Mesenchymal stem cell (in vitro differentiated cells and primary cell): ENCODE data around the gene GFAP.
A peak's percentile ranks its signal among the peaks of the same experiment; 100 is the strongest.

Experiments
- DNase-seq: peaks from one replicate; pipeline ENCODE4 v3.0.0-alpha.2; 2013
- H2AFZ ChIP-seq: one replicate; pipeline ENCODE4 v1.6.1; 2013; ENCODE audit warnings: low read depth, mild to moderate bottlenecking, control low read depth, inconsistent platforms, low read length, moderate library complexity
- H2AK5ac ChIP-seq: 2 replicates; pipeline ENCODE4 v1.6.1; 2013; ENCODE audit warnings: low read length, moderate library complexity, mild to moderate bottlenecking, inconsistent platforms; ENCODE audit not compliant: severe bottlenecking
- H2BK120ac ChIP-seq: one replicate; pipeline ENCODE4 v1.6.1; 2013; ENCODE audit warnings: low read depth, mild to moderate bottlenecking, inconsistent platforms, low read length, moderate library complexity
- H2BK12ac ChIP-seq, 2 experiments: one replicate each; pipeline ENCODE4 v1.6.1; 2013; ENCODE audit warnings: inconsistent platforms in 2 of 2, low read length in 2 of 2, mild to moderate bottlenecking in 2 of 2, moderate library complexity in 2 of 2, control low read depth in 1 of 2
- H2BK15ac ChIP-seq: one replicate; pipeline ENCODE4 v1.6.1; 2013; ENCODE audit warnings: mild to moderate bottlenecking, low read depth, inconsistent platforms; ENCODE audit not compliant: poor library complexity, severe bottlenecking
- H2BK5ac ChIP-seq: 2 replicates; pipeline ENCODE4 v1.6.1; 2013; ENCODE audit warnings: low read depth, mild to moderate bottlenecking, low read length, control low read depth, inconsistent platforms; ENCODE audit not compliant: poor library complexity, severe bottlenecking
- H3K14ac ChIP-seq, 2 experiments: one replicate each; pipeline ENCODE4 v1.6.1; 2013; ENCODE audit warnings: inconsistent platforms in 2 of 2, low read length in 2 of 2, control low read depth in 1 of 2, mild to moderate bottlenecking in 1 of 2, moderate library complexity in 1 of 2
- H3K18ac ChIP-seq, 2 experiments: one replicate each; pipeline ENCODE4 v1.6.1; 2013; ENCODE audit warnings: inconsistent platforms in 2 of 2, low read length in 2 of 2, control low read depth in 1 of 2, low read depth in 1 of 2, mild to moderate bottlenecking in 1 of 2
- H3K23ac ChIP-seq, 2 experiments: one replicate each; pipeline ENCODE4 v1.6.1; 2013; ENCODE audit warnings: inconsistent platforms in 2 of 2, low read length in 2 of 2, mild to moderate bottlenecking in 2 of 2, moderate library complexity in 2 of 2, control low read depth in 1 of 2
- H3K27ac ChIP-seq: 2 replicates; pipeline ENCODE4 v1.5.1; 2013; ENCODE audit warnings: mild to moderate bottlenecking, moderate library complexity, low read length, control low read depth, inconsistent platforms; ENCODE audit not compliant: poor library complexity, severe bottlenecking
- H3K27me3 ChIP-seq, 2 experiments: 2 replicates each; pipeline versions ENCODE4 v1.6.1 to v1.7.0; 2013; ENCODE audit warnings: low read length in 2 of 2, mild to moderate bottlenecking in 2 of 2, moderate library complexity in 2 of 2, control low read depth in 1 of 2, inconsistent platforms in 1 of 2; ENCODE audit not compliant: control insufficient read depth in 1 of 2, insufficient read depth in 1 of 2
- H3K36me3 ChIP-seq, 2 experiments: 2 replicates each; pipeline versions ENCODE4 v1.6.1 to v1.7.0; 2013; ENCODE audit warnings: low read length in 2 of 2, control low read depth in 1 of 2, inconsistent platforms in 1 of 2, low read depth in 1 of 2, mild to moderate bottlenecking in 1 of 2; ENCODE audit not compliant: insufficient read depth in 2 of 2, control insufficient read depth in 1 of 2
- H3K4ac ChIP-seq, 2 experiments: one replicate each; pipeline ENCODE4 v1.6.1; 2013; ENCODE audit warnings: inconsistent platforms in 2 of 2, low read length in 2 of 2, mild to moderate bottlenecking in 2 of 2, moderate library complexity in 2 of 2, control low read depth in 1 of 2, low read depth in 1 of 2
- H3K4me1 ChIP-seq: 2 replicates; pipeline ENCODE4 v1.6.1; 2013; ENCODE audit warnings: low read depth, low read length, control low read depth; ENCODE audit not compliant: control insufficient read depth, insufficient read depth
- H3K4me2 ChIP-seq: 2 replicates; pipeline ENCODE4 v1.6.1; 2013; ENCODE audit warnings: low read length, mild to moderate bottlenecking, inconsistent platforms; ENCODE audit not compliant: poor library complexity, severe bottlenecking
- H3K4me3 ChIP-seq, 2 experiments: 2 replicates each; pipeline versions ENCODE4 v1.5.1 to v1.7.0; 2013; ENCODE audit warnings: low read length in 2 of 2, mild to moderate bottlenecking in 2 of 2, control low read depth in 1 of 2, low read depth in 1 of 2; ENCODE audit not compliant: insufficient read depth in 1 of 2
- H3K79me1 ChIP-seq: replicated peaks from 2 replicates; pipeline ENCODE4 v1.6.1; 2013; ENCODE audit warnings: mild to moderate bottlenecking, control low read depth, low read length, inconsistent platforms; ENCODE audit not compliant: poor library complexity, severe bottlenecking
- H3K9ac ChIP-seq: 2 replicates; pipeline ENCODE4 v1.7.0; 2013; ENCODE audit warnings: mild to moderate bottlenecking, low read length, moderate library complexity
- H3K9me3 ChIP-seq: 2 replicates; pipeline ENCODE4 v1.7.0; 2013; ENCODE audit warnings: mild to moderate bottlenecking, low read length; ENCODE audit not compliant: control insufficient read depth
- H4K8ac ChIP-seq: one replicate; pipeline ENCODE4 v1.6.1; 2013; ENCODE audit warnings: inconsistent platforms, mild to moderate bottlenecking, low read length, moderate library complexity
- H4K91ac ChIP-seq: one replicate; pipeline ENCODE4 v1.6.1; 2013; ENCODE audit warnings: mild to moderate bottlenecking, low read length, inconsistent platforms
- WGBS: methylation state at CpG from one replicate; pipeline ENCODE4 v1.1.7; 2013; ENCODE audit warnings: mixed read lengths; 5-methylcytosine and 5-hydroxymethylcytosine counted together

The GFAP gene

GRCh38 chr17:44919885-44920564 is 4.7 kb upstream of the GFAP start:
- Histone ChIP-seq H2AK5ac (peak overlapping the region; percentile 1), H4K8ac (no peak overlapping the region), H3K14ac (no peak overlapping the region), H2BK15ac (no peak overlapping the region), H3K9me3 (no peaks in the 10 kb centered on the region), H2BK5ac (no peak overlapping the region), H4K91ac (no peak overlapping the region), H2BK120ac (no peak overlapping the region), H3K27ac (no peak overlapping the region), H3K36me3 (no peaks in the 10 kb centered on the region), H3K4me3 (no peak overlapping the region), H2AFZ (no peak overlapping the region), H3K27me3 (peaks cover 8 to 31% of the 10 kb centered on the region in 2 experiments), H3K4ac (no peak overlapping the region), H2BK12ac (peak overlapping the region; percentile 9 to 45), H3K23ac (no peak overlapping the region), H3K4me1 (peaks cover 20% of the 10 kb centered on the region), H3K9ac (no peak overlapping the region), H3K79me1 (no peaks in the 10 kb centered on the region), H3K18ac (peak overlapping the region in 1 of 2 experiments; percentile 46), H3K4me2 (no peak overlapping the region)
- WGBS: 16% methylated on average over 9 of the region's 9 CpGs
- DNase-seq: peak; percentile 83

- H3K36me3 ChIP-seq: no peaks in the 10 kb centered on the region
- no peak overlapping the region for H3K18ac ChIP-seq
- H2AFZ ChIP-seq: no peak overlapping the region
- no peak overlapping the region for H2BK5ac ChIP-seq
- H2BK15ac ChIP-seq: no peak overlapping the region
- H4K8ac ChIP-seq: no peak overlapping the region
- H3K4me3 ChIP-seq: no peak overlapping the region
- H3K4me2 ChIP-seq: no peak overlapping the region
- peaks cover 8 to 37% of the 10 kb centered on the region in 2 experiments for H3K27me3 ChIP-seq
- H3K27ac ChIP-seq: no peak overlapping the region
- 77% methylated on average over 2 of the region's 2 CpGs for WGBS
- no peak overlapping the region for H4K91ac ChIP-seq
- no peak overlapping the region for H3K4ac ChIP-seq
- H2BK12ac ChIP-seq: peak overlapping the region in 1 of 2 experiments; percentile 9
- DNase-seq: no peak
- peaks cover 20% of the 10 kb centered on the region for H3K4me1 ChIP-seq
- peak overlapping the region; percentile 1 for H2AK5ac ChIP-seq
- no peaks in the 10 kb centered on the region for H3K9me3 ChIP-seq
- H2BK120ac ChIP-seq: no peak overlapping the region
- H3K23ac ChIP-seq: no peak overlapping the region
- H3K79me1 ChIP-seq: no peaks in the 10 kb centered on the region
- H3K9ac ChIP-seq: no peak overlapping the region
- H3K14ac ChIP-seq: no peak overlapping the region
Measured at GRCh38 chr17:44919411-44919810, 4.1 kb upstream of the GFAP start.

DNA sequence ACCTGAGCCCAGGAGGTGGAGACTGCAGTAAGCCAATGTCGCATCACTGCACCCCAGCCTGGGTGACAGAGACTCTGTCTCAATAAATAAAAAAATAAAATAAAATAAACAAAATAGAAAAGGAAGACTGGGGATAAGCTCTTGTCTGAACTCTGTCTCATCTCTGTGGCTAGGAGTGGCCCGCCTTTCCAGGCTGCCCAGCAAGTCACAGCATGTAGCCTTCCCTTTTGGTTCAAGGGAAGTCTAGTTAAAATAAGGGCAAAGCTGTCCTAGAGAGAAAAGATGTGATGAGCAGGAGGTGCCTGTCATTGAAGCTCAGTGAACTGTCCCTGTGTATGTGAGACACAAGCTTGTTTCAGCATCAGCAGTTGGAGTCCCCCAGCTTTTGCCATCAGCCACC is 2.7 kb upstream of the GFAP start:
- WGBS: 100% methylated on average over 1 of the region's 2 CpGs
- no peak overlapping the region for H2BK120ac ChIP-seq
- DNase-seq: no peak
- no peak overlapping the region for H3K4me2 ChIP-seq
- no peak overlapping the region for H3K18ac ChIP-seq
- no peaks in the 10 kb centered on the region for H3K9me3 ChIP-seq
- no peak overlapping the region for H2BK5ac ChIP-seq
- no peak overlapping the region for H3K4ac ChIP-seq
- H3K4me3 ChIP-seq: no peak overlapping the region
- no peaks in the 10 kb centered on the region for H3K36me3 ChIP-seq
- no peak overlapping the region for H3K27ac ChIP-seq
- H2AFZ ChIP-seq: no peak overlapping the region
- H2AK5ac ChIP-seq: no peak overlapping the region
- no peak overlapping the region for H4K8ac ChIP-seq
- no peak overlapping the region for H2BK15ac ChIP-seq
- no peak overlapping the region for H3K9ac ChIP-seq
- peaks cover 20% of the 10 kb centered on the region for H3K4me1 ChIP-seq
- H3K27me3 ChIP-seq: peaks cover 8 to 43% of the 10 kb centered on the region in 2 experiments
- H3K14ac ChIP-seq: no peak overlapping the region
- no peak overlapping the region for H4K91ac ChIP-seq
- H3K23ac ChIP-seq: no peak overlapping the region
- H3K79me1 ChIP-seq: no peaks in the 10 kb centered on the region
- H2BK12ac ChIP-seq: no peak overlapping the region

DNA sequence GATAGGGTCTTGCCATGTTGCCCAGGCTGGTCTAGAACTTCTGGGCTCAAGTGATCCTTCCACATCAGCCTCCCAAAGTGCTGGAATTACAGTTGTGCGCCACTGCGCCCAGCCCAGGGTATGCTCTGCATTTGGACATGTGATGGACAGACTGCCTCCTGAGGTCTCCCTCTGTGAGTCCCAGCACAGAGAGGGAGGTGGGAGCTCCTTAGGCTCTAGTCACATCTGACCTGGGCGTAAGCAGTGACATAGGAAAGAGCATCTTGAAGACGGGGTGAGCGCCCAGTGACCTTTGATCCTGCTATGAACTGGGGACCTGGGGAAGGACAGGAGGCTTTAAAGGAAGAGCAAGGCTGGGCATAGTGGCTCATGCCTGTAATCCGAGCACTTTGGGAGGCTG is 2.2 kb upstream of the GFAP start:
- H3K9me3 ChIP-seq: no peaks in the 10 kb centered on the region
- no peak overlapping the region for H2BK120ac ChIP-seq
- H2BK5ac ChIP-seq: no peak overlapping the region
- no peak overlapping the region for H3K27ac ChIP-seq
- H3K23ac ChIP-seq: no peak overlapping the region
- H4K8ac ChIP-seq: no peak overlapping the region
- peaks cover 8 to 47% of the 10 kb centered on the region in 2 experiments for H3K27me3 ChIP-seq
- H4K91ac ChIP-seq: no peak overlapping the region
- peak overlapping the region; percentile 83 for H2AK5ac ChIP-seq
- no peaks in the 10 kb centered on the region for H3K36me3 ChIP-seq
- no peak overlapping the region for H3K4me2 ChIP-seq
- no peak overlapping the region for H3K14ac ChIP-seq
- H2AFZ ChIP-seq: no peak overlapping the region
- DNase-seq: no peak
- H3K4ac ChIP-seq: no peak overlapping the region
- no peak overlapping the region for H3K9ac ChIP-seq
- no peak overlapping the region for H2BK15ac ChIP-seq
- no peak overlapping the region for H3K18ac ChIP-seq
- no peak overlapping the region for H3K4me3 ChIP-seq
- H2BK12ac ChIP-seq: peak overlapping the region in 1 of 2 experiments; percentile 52
- peaks cover 20% of the 10 kb centered on the region for H3K4me1 ChIP-seq
- no peaks in the 10 kb centered on the region for H3K79me1 ChIP-seq
- 94% methylated on average over 6 of the region's 6 CpGs for WGBS
